PC-3 (cell line): ENCODE results near the gene CYP27C1. TPM values are rescaled to one million over a fixed set of nuclear protein-coding genes. Genes with fewer than 3 reads are reported as not detected.
"Not testable (repeated sequence)": the region's sequence is repeated elsewhere in the genome, so short reads cannot be mapped to it uniquely, and the experiment has no call there.

Source experiments
- ATAC-seq: fragments of 200-7000 bp; cut with Tn5 transposase; 2 replicates; pipeline ENCODE4 v1.9.1; 2020; ENCODE audit warnings: mild to moderate bottlenecking, moderate library complexity
- BruUV-seq: library from RNA; stranded (reverse); fragments of 400-500 nt; replicated peaks from 2 replicates; lab custom pipeline; 2021; lab: Mats Ljungman, UMichigan
- CTCF ChIA-PET: fragments of 300-600 bp; sonication (Branson Sonifier 250); formaldehyde crosslinking; loops from one replicate; lab custom pipeline; 2022; ENCODE audit warnings: antibody characterized with exemption; lab: Charles Lee
- POLR2A ChIA-PET: fragments of 300-600 bp; sonication (Branson Sonifier 250); formaldehyde crosslinking; loops from one replicate; lab custom pipeline; 2022; ENCODE audit warnings: antibody characterized with exemption; ENCODE audit not compliant: unreplicated experiment; lab: Charles Lee
- DNase-seq: peaks from one replicate; pipeline ENCODE4 v3.0.0-alpha.2; 2015
- H2AFZ ChIP-seq: fragments of 300-600 bp; sonication (generic); 2 replicates; pipeline ENCODE4 v1.6.0; 2016; ENCODE audit warnings: antibody characterized with exemption, low read length
- H3F3A ChIP-seq: fragments of 300-600 bp; sonication (generic); one replicate; pipeline ENCODE4 v1.6.0; 2017; ENCODE audit warnings: antibody characterized with exemption, low read length, control low read depth, mild to moderate bottlenecking; ENCODE audit not compliant: unreplicated experiment
- H3K27ac ChIP-seq: fragments of 300-600 bp; sonication (generic); 2 replicates; pipeline ENCODE4 v1.5.1; 2016; ENCODE audit warnings: mild to moderate bottlenecking, low read length
- H3K27me3 ChIP-seq: fragments of 300-600 bp; sonication (generic); 2 replicates; pipeline ENCODE4 v1.6.1; 2016; ENCODE audit warnings: low read length, mixed read lengths
- H3K36me3 ChIP-seq: fragments of 300-600 bp; sonication (generic); 2 replicates; pipeline ENCODE4 v1.6.1; 2016; ENCODE audit warnings: low read depth, mixed run types, low read length, mixed read lengths
- H3K4me1 ChIP-seq: fragments of 300-600 bp; sonication (generic); 2 replicates; pipeline ENCODE4 v1.5.1; 2016; ENCODE audit warnings: low read length; ENCODE audit not compliant: insufficient read depth
- H3K4me2 ChIP-seq: fragments of 300-600 bp; sonication (generic); 2 replicates; pipeline ENCODE4 v1.6.0; 2016; ENCODE audit warnings: low read length
- H3K4me3 ChIP-seq: fragments of 300-600 bp; sonication (generic); 2 replicates; pipeline ENCODE4 v1.5.1; 2016; ENCODE audit warnings: mild to moderate bottlenecking, low read length, mixed read lengths
- H3K79me2 ChIP-seq: fragments of 300-600 bp; sonication (generic); 2 replicates; pipeline ENCODE4 v1.6.1; 2017; ENCODE audit warnings: low read length, mixed read lengths
- H3K9ac ChIP-seq: fragments of 300-600 bp; sonication (generic); 2 replicates; pipeline ENCODE4 v1.6.0; 2016; ENCODE audit warnings: mild to moderate bottlenecking, low read length
- H3K9me2 ChIP-seq: fragments of 300-600 bp; sonication (generic); replicated peaks from 2 replicates; pipeline ENCODE4 v1.6.1; 2016; ENCODE audit warnings: mixed run types, low read length, mixed read lengths
- H3K9me3 ChIP-seq: fragments of 300-600 bp; sonication (generic); 2 replicates; pipeline ENCODE4 v1.6.1; 2016; ENCODE audit warnings: low read length, mixed read lengths
- H4K20me1 ChIP-seq: fragments of 300-600 bp; sonication (generic); 2 replicates; pipeline ENCODE4 v1.6.1; 2016; ENCODE audit warnings: low read length, mixed read lengths
- EZH2 ChIP-seq: fragments of 300-600 bp; sonication (generic); IDR thresholded peaks from one replicate; pipeline ENCODE4 v1.6.1; 2017; ENCODE audit warnings: antibody characterized with exemption, mild to moderate bottlenecking, low read length; ENCODE audit not compliant: unreplicated experiment
- EZH2phosphoT487 ChIP-seq: fragments of 300-600 bp; sonication (generic); IDR thresholded peaks from 2 replicates; pipeline ENCODE4 v1.6.1; 2018; ENCODE audit warnings: mild to moderate bottlenecking, antibody characterized with exemption, low read length, borderline replicate concordance
- intact Hi-C: fragments of 100-400 bp; cut with micrococcal nuclease; formaldehyde crosslinking; loops from 2 replicates; pipeline ENCODE4 v1.9.0; 2023
- total RNA-seq: library from RNA; depleted of rRNA; stranded (reverse); fragments of >200 nt; gene quantifications from 2 replicates; pipeline ENCODE4 v1.2.3, GENCODE V29; 2014
- TF ChIP-seq, protein P1 (sequence below): fragments of 300-600 bp; sonication (generic); conservative IDR thresholded peaks from 2 replicates; pipeline ENCODE4 v1.5.1; 2017; ENCODE audit warnings: antibody characterized with exemption, low read depth, mild to moderate bottlenecking, low read length

Gene CYP27C1
- total RNA-seq, 1 experiment from 2014 or later = 0.36 TPM

DNA sequence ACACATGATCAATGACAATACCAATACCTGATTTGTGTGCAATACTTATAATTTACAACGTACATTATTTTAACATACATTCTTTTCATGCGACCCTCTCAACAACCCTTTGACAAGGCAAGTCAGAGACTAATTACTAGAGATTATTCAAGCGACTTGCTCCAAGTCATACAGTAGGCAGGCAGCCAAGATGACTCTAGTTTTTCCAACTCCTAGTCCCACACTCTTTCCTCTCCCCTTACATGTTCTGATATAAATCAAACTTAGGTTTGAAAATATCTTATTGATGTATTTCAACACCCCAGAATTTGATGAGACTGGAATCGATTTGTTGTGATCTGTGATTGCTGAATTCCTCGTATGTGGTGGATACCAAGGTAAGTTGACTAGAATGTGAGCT is 8.0 kb upstream of the CYP27C1 start:
- H3K4me1 ChIP-seq = peaks cover 34% of the 10 kb centered on the region
- H3K9ac ChIP-seq = no peak overlapping the region; the same call in 1 of the 2 replicates
- ChIA-PET CTCF (no interaction called here), POLR2A (no interaction called here)
- no peaks in the 10 kb centered on the region for H3K9me2 ChIP-seq
- H3K4me2 ChIP-seq = peak overlapping the region; percentile 29; the same call in 1 of the 2 replicates
- no peak overlapping the region for H2AFZ ChIP-seq
- peaks cover 4% of the 10 kb centered on the region for H3F3A ChIP-seq
- peak overlapping the region; percentile 98 for H3K27ac ChIP-seq
- no peak for ATAC-seq
- no peaks in the 10 kb centered on the region for H4K20me1 ChIP-seq
- H3K27me3 ChIP-seq = no peaks in the 10 kb centered on the region
- H3K9me3 ChIP-seq = no peaks in the 10 kb centered on the region
- no peaks in the 10 kb centered on the region for H3K36me3 ChIP-seq
- H3K4me3 ChIP-seq = no peak overlapping the region
- intact Hi-C loops = loop anchor here (5.0 to 10.0 kb wide), 2 partner anchors 94 to 157 kb away; partner anchors contain the start of gene MAP3K2
- DNase-seq = peak; percentile 60
- H3K79me2 ChIP-seq = no peaks in the 10 kb centered on the region
- BruUV-seq = no TSS peak
- TF ChIP-seq, protein P1, sequence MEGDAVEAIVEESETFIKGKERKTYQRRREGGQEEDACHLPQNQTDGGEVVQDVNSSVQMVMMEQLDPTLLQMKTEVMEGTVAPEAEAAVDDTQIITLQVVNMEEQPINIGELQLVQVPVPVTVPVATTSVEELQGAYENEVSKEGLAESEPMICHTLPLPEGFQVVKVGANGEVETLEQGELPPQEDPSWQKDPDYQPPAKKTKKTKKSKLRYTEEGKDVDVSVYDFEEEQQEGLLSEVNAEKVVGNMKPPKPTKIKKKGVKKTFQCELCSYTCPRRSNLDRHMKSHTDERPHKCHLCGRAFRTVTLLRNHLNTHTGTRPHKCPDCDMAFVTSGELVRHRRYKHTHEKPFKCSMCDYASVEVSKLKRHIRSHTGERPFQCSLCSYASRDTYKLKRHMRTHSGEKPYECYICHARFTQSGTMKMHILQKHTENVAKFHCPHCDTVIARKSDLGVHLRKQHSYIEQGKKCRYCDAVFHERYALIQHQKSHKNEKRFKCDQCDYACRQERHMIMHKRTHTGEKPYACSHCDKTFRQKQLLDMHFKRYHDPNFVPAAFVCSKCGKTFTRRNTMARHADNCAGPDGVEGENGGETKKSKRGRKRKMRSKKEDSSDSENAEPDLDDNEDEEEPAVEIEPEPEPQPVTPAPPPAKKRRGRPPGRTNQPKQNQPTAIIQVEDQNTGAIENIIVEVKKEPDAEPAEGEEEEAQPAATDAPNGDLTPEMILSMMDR = no peak
- TF ChIP-seq EZH2phosphoT487 = no peak
- no peak for TF ChIP-seq EZH2

DNA sequence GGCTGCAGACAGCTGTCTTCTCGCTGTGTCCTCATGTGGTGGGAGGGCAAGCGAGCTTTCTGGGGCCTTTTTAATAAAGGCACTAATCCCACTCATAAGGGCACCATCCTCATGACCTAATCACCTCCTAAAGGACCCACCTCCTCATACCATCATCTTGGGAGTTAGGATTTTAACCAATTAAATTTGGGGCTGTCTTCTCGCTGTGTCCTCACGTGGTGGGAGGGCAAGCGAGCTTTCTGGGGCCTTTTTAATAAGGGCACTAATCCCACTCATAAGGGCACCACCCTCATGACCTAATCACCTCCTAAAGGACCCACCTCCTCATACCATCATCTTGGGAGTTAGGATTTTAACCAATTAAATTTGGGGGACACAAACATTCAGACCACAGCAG is 7.2 kb upstream of the CYP27C1 start:
- peak overlapping the region; percentile 76 for H3K9ac ChIP-seq
- H3K27ac ChIP-seq = peak overlapping the region; percentile 98
- H3K36me3 ChIP-seq, H3K79me2 ChIP-seq, CTCF ChIA-PET, H3F3A ChIP-seq, H3K9me2 ChIP-seq, ATAC-seq, POLR2A ChIA-PET, H2AFZ ChIP-seq, H3K9me3 ChIP-seq, DNase-seq, H4K20me1 ChIP-seq, BruUV-seq, H3K27me3 ChIP-seq: not testable (repeated sequence)
- peaks cover 34% of the 10 kb centered on the region for H3K4me1 ChIP-seq
- H3K4me2 ChIP-seq = peak overlapping the region; percentile 63
- intact Hi-C loops = loop anchor here (2.0 to 10.0 kb wide), 4 partner anchors 18 to 158 kb away; partner anchors contain the start of genes ERCC3 and MAP3K2
- H3K4me3 ChIP-seq = peak overlapping the region; percentile 17; the same call in 1 of the 2 replicates

DNA sequence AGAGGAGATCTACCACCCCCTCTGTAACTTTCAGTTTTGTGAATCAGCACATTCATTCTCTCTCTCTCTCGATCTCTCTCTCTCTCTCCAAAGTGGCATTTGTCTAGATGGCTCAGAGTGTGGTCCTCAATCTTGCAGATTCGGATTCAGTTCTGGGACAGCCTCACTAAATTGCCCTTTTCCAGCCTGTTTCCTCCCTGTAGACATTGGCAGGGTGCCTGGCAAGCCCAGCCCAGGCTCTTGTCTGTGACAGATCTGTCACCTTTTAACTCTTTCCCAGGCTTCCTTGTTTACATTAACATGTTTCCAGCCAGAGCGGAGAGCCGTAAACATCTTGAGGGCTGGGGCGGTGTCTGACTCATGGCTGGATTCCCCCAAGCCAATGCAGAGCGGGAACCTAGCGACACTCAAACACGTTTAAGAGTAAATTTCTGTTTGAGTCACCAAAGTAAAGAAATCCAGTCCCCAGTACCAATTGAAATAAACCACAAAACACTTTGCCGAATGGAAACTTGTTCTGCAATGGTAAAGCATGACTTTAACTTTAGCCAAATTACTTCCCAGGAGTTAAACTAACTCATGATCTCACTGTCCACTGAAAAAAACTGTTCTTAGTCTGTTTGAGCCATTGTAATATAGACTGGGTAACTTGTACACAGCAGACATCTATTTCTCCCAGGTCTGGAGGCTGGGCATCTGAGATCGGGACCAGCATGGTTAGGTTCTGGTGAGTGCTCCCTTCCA is 6.6 kb upstream of the CYP27C1 start:
- no peaks in the 10 kb centered on the region for H3K36me3 ChIP-seq
- H4K20me1 ChIP-seq = no peaks in the 10 kb centered on the region
- peaks cover 34% of the 10 kb centered on the region for H3K4me1 ChIP-seq
- peak overlapping the region; percentile 59 for H3K4me3 ChIP-seq
- H3K9ac ChIP-seq = peak overlapping the region; percentile 79
- no peaks in the 10 kb centered on the region for H3K27me3 ChIP-seq
- ATAC-seq (peak; percentile 90), DNase-seq (peak; percentile 99)
- H3F3A ChIP-seq = peaks cover 4% of the 10 kb centered on the region
- intact Hi-C loops = loop anchor here (1.0 to 10.0 kb wide), 5 partner anchors 8 to 158 kb away; partner anchors contain the start of genes ERCC3 and MAP3K2
- TF ChIP-seq, protein P1 = no peak
- TF ChIP-seq EZH2 (no peak), EZH2phosphoT487 (0 out of 2 replicates have a peak, but pooled peaks have one; percentile 33)
- H3K79me2 ChIP-seq = no peaks in the 10 kb centered on the region
- no peaks in the 10 kb centered on the region for H3K9me2 ChIP-seq
- H2AFZ ChIP-seq = no peak overlapping the region
- CTCF ChIA-PET = no interaction called here
- BruUV-seq = no TSS peak
- H3K27ac ChIP-seq = peak overlapping the region; percentile 98
- peak overlapping the region; percentile 89 for H3K4me2 ChIP-seq
- H3K9me3 ChIP-seq = no peaks in the 10 kb centered on the region
- POLR2A ChIA-PET = no interaction called here
